Esophagus squamous epithelium (tissue), 4 donors: ENCODE measurements around the gene SLBP.
A peak's percentile ranks its signal among the peaks of the same experiment; 100 is the strongest.

ENCODE experiments used
- CTCF ChIP-seq, 6 experiments: fragments of 450-650 bp in 4 of 6; fragments of 200-600 bp in 2 of 6; sonication (generic) in 2 of 6; IDR thresholded peaks; one replicate each; pipeline ENCODE4 v1.5.1; 2016 to 2019; ENCODE audit warnings: antibody characterized with exemption in 6 of 6, mild to moderate bottlenecking in 4 of 6, moderate library complexity in 4 of 6
- POLR2A ChIP-seq, 4 donors: fragments of 450-650 bp; IDR thresholded peaks; one replicate each; pipeline ENCODE4 v1.6.1; 2017; ENCODE audit warnings: antibody characterized with exemption in 4 of 4, mild to moderate bottlenecking in 4 of 4, moderate library complexity in 3 of 4

GRCh38 chr4:1752284-1753041 lies 40.3 kb upstream of the SLBP start:
- peak in 3 of 6 experiments; percentile 7 to 33 (median 29) for TF ChIP-seq CTCF (IDR thresholded peaks at IDR 0.05)
- no peak for TF ChIP-seq POLR2A (IDR thresholded peaks at IDR 0.05)
